NB4 (cell line): ENCODE results near the gene PAPSS1.

Experiments used
- CTCF ChIP-seq: IDR thresholded peaks from one replicate; pipeline ENCODE4 v1.5.1; 2012; ENCODE audit warnings: low read depth, low read length
- MAX ChIP-seq: IDR thresholded peaks from 2 replicates; pipeline ENCODE4 v1.6.1; 2011; ENCODE audit warnings: low read depth, low read length

GRCh38 chr4:107625391-107625902 lies 94.6 kb downstream of the PAPSS1 start:
- TF ChIP-seq MAX (no peak), CTCF (no peak)
